ENCODE measurements around the gene CGA. TPM values are rescaled to one million over a fixed set of nuclear protein-coding genes. Genes with fewer than 3 reads are reported as not detected.
"Not testable (repeated sequence)": the region's sequence is repeated elsewhere in the genome, so short reads cannot be mapped to it uniquely, and the experiment has no call there.

CGA gene
- total RNA-seq, result 0.59 TPM
- long read RNA-seq, result 0 reads

GRCh38 chr6:87095087-87095509, at the start of gene CGA:
Gene CGA (minus strand): TSS chr6:87095106. CDS start chr6:87088200, 6,906 bp downstream.
- intact Hi-C loops (cut with micrococcal nuclease), result no loop called here
- ATAC-seq, result no peak
- DNase-seq, result no peak

GRCh38 chr6:87139927-87140326, 45.0 kb upstream of the CGA start:
- ATAC-seq; DNase-seq; intact Hi-C loops (cut with micrococcal nuclease): not testable (repeated sequence)

GRCh38 chr6:87139236-87139635, 44.3 kb upstream of the CGA start:
- no peak for DNase-seq
- peak; percentile 48 for ATAC-seq
- intact Hi-C loops (cut with micrococcal nuclease), result no loop called here

- intact Hi-C loops (cut with micrococcal nuclease), result no loop called here
- DNase-seq (no peak), ATAC-seq (no peak)
Measured at GRCh38 chr6:87136963-87137362, 42.1 kb upstream of the CGA start.

GRCh38 chr6:87127737-87128136, 32.8 kb upstream of the CGA start:
- ATAC-seq, result no peak

GRCh38 chr6:87126501-87126900, 31.6 kb upstream of the CGA start:
- ATAC-seq, result no peak
- intact Hi-C loops (cut with micrococcal nuclease), result no loop called here
- no peak for DNase-seq

More at GRCh38 chr6:87127737-87128136, 32.8 kb upstream of the CGA start:
- DNase-seq, result no peak
- intact Hi-C loops (cut with micrococcal nuclease), result no loop called here

GRCh38 chr6:87124074-87124473, 29.2 kb upstream of the CGA start:
- no peak for ATAC-seq
- no peak for DNase-seq
- intact Hi-C loops (cut with micrococcal nuclease), result no loop called here

- DNase-seq (no peak), ATAC-seq (no peak)
- intact Hi-C loops (cut with micrococcal nuclease), result no loop called here
Measured at GRCh38 chr6:87122477-87122876, 27.6 kb upstream of the CGA start.

GRCh38 chr6:87118054-87118453, 23.1 kb upstream of the CGA start:
- intact Hi-C loops (cut with micrococcal nuclease), result no loop called here
- DNase-seq (no peak), ATAC-seq (no peak)

- intact Hi-C loops (cut with micrococcal nuclease), result no loop called here
- ATAC-seq (no peak), DNase-seq (no peak)
Measured at GRCh38 chr6:87116922-87117321, 22.0 kb upstream of the CGA start.

GRCh38 chr6:87115402-87116135, 20.7 kb upstream of the CGA start:
- intact Hi-C loops (cut with micrococcal nuclease), result no loop called here
- DNase-seq (no peak), ATAC-seq (no peak)

GRCh38 chr6:87110636-87111035, 15.7 kb upstream of the CGA start:
- no peak for ATAC-seq
- intact Hi-C loops (cut with micrococcal nuclease), result no loop called here

GRCh38 chr6:87105823-87106222, 10.9 kb upstream of the CGA start:
- DNase-seq (no peak), ATAC-seq (no peak)
- intact Hi-C loops (cut with micrococcal nuclease), result no loop called here

More at GRCh38 chr6:87110636-87111035, 15.7 kb upstream of the CGA start:
- DNase-seq, result no peak

GRCh38 chr6:87104667-87105066, 9.8 kb upstream of the CGA start:
- ATAC-seq (no peak), DNase-seq (no peak)
- intact Hi-C loops (cut with micrococcal nuclease), result no loop called here

- intact Hi-C loops (cut with micrococcal nuclease), result no loop called here
- DNase-seq, result no peak
- no peak for ATAC-seq
Measured at GRCh38 chr6:87103977-87104601, 9.2 kb upstream of the CGA start.

GRCh38 chr6:87102151-87102621, 7.3 kb upstream of the CGA start:
- no peak for DNase-seq
- ATAC-seq, result peak; percentile 99
- intact Hi-C loops (cut with micrococcal nuclease), result no loop called here

GRCh38 chr6:87101067-87101466, 6.2 kb upstream of the CGA start:
- ATAC-seq (no peak), DNase-seq (no peak)
- intact Hi-C loops (cut with micrococcal nuclease), result no loop called here

GRCh38 chr6:87100216-87100615, 5.3 kb upstream of the CGA start:
- DNase-seq (no peak), ATAC-seq (no peak)
- intact Hi-C loops (cut with micrococcal nuclease), result no loop called here

- DNase-seq (no peak), ATAC-seq (no peak)
Measured at GRCh38 chr6:87099472-87099871, 4.6 kb upstream of the CGA start.

GRCh38 chr6:87094576-87094975, 330 bp downstream of the CGA start:
- no peak for ATAC-seq
- DNase-seq, result no peak
- intact Hi-C loops (cut with micrococcal nuclease), result no loop called here

More at GRCh38 chr6:87099472-87099871, 4.6 kb upstream of the CGA start:
- intact Hi-C loops (cut with micrococcal nuclease), result no loop called here

GRCh38 chr6:87093651-87094050, 1.3 kb downstream of the CGA start:
- ATAC-seq, result no peak
- DNase-seq, result no peak
- intact Hi-C loops (cut with micrococcal nuclease), result no loop called here

Measured in left ventricle myocardium superior (tissue), 1 donor.